ENCODE data around the gene VEZT.

The VEZT gene

DNA sequence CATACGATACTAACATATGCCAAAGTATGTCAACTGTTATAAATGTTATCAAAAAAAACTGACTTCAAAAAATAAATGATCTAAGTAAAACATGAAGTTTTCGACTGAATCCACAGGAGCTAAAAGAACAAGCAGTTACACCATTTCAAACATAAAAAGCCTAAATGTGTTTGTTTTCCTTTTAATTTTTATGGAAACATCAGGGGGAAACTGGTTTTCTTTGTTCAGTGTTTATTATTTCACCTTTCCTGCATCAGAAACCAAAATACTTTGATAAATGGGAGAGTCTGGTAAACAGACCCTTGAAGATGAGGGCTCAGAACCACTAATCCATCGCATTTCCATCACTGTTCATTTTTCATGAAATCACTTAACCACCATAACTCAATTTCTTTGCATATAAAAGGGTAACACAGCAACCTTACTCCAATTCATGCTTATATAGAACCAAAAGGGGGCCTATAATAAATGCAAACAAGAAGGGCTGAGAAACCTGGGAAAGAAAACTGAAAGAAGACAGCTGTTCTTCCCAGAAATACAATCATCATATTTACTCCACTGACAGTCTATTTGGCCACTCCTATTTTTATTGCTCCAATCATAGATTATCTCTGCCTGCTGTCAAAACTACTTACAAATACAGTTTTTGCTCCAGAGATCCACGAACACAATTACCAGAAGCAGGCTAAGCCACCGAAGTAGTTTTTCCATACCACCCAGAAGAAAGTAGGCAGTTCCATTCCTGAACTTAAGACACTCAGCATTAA, 17.3 kb upstream of the VEZT start:
- peak; percentile 44 for DNase-seq (ENCODE audit: low read depth)

DNA sequence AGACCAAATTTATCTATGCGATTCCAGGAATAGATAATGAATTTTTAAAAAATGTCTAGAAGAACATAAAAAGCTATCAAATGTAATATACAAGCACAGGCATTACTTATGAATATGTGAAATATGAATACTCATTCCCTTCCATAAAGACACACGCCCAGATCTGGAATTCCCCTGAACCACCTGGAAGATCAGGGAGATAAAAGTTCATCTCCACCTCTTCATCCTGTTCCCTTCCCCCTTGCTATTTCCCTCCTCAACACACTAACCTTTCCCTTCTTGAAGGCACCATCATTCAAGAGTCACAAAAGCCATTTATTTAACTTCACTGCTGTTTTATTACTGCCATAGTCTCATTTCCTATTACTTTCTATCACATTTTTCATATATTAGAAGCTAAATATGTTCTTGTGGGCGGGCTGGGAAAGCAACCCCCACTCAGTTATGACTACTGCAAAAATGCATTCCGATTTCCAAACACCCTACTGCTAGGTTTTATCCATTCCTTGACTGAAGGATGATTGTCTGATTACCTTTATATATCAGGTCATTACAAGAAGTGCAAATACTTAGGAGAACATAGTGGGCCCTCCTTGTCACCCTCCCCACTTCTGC, 16.4 kb upstream of the VEZT start:
- DNase-seq (ENCODE audit: low read depth): peak; percentile 90

DNA sequence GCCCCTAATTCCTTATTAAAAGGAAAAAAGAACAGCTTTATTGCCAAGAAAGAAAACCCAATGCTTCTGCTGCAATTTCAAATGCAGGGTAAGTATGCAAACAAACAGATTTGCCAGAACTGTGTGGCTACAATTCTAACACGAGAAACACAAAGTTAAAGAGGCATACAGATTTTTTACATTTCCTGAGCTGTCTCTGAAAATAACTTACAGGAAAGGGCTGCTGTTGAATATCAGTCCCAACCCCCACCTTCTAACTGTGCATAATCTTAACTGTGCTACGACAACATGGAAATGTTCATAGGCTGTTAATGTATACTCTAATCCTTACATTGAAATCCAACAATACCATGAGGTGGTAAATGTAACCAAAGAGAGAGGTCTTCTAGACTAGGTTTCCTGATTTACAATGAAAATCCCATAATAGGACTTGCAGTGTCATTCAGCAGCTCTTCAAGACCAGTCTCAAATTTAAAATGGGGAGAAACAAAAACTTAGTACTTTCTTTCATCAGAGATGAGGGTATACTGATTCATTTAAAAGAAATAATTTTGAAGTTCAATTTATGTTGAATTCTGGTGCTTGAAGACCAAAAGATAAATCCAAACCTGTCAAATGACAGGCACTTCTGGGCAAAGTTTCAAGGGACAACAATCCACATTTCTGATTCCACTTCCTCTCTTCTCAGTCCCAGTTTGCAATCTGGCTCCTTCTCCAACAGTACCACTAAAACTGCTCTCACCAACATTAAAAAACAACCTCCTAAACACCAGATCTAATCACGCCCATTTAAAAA, 14.7 kb upstream of the VEZT start:
- no peak for DNase-seq (ENCODE audit: low read depth)

DNA sequence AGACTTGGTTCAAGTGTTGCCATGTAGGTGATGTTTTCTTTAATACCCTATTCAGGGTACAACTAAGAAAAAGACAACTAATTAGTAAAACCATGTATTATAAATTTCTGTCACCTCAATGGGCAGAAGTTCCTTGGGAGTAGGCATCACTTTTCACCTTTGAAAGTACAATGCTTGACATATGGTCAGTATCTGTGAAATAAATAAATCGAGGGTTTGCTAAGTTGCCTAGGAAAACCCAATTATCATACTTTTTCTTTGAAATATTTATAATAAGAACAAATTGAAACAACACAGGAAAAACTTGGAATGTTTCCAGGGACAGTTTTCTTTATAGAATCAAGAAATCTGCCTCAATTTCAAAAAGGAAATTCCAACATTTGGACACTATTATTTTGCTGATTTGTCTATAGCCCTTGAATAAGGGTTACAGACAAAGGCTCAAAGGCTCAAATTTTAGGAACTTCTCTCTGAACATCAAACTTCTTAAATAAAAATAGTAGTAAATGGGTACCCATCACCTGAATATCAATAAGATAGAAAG, 14.0 kb upstream of the VEZT start:
- DNase-seq (ENCODE audit: low read depth): no peak

DNA sequence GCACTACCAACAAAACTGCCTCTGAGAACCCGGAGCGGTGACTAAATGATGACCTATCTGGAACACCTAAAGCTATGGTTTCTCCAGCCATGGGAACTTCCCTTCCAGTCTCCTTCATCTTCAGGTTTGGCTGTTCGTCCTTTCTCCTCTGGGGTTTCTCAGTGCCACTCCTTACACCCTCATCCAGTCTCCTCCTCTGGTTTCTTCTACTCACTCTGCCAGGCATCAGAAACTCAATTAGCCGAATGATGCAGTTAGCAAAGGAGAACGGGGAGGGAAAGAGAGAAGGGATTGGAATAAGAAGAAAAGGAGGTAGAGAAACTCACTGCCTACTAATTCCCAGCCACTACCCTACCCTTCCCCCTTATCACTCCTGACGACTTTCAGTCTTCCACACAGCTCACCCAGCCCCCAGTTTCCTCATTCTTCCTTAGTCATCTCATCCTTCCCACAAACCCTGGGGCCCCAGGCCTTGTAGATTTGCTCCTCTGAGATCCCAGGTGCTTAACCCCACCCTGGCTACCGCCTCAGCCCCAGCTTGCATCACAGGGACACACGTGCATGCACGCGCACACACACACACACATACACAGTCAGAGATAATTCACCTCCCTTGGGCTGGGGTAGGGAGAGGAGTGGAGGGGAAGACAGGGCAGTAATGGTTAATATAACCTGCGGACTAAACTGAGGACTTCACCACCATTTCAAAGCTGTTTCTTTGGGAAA, 13.3 kb upstream of the VEZT start:
- DNase-seq (ENCODE audit: low read depth): peak; percentile 99

DNA sequence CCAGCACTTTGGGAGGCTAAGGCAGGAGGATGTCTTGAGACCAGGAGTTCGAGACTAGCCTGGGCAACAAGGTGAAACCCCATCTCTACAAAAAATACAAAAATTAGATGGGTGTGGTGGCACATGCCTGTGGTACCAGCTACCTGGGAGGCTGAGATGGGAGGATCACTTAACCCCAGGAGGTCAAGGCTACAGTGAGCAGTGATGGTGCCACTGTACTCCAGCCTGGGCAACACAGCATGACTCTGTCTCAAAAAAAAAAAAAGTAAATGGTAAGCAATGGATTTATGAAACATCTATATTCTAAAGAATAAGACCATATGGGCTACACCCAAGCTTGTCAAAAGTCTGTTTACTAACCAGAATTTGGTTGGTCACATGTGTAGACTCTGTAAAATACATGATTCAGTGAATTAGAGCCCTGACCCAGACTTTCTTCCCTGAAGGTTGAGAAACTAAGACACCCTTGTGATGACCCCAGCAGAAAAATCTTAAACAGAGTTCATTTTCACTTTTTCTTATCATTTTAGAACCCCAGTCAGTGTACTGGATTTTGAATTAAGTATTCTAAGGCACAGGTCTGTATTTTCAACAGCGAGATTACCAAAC, 12.5 kb upstream of the VEZT start:
- no peak for DNase-seq (ENCODE audit: low read depth)

DNA sequence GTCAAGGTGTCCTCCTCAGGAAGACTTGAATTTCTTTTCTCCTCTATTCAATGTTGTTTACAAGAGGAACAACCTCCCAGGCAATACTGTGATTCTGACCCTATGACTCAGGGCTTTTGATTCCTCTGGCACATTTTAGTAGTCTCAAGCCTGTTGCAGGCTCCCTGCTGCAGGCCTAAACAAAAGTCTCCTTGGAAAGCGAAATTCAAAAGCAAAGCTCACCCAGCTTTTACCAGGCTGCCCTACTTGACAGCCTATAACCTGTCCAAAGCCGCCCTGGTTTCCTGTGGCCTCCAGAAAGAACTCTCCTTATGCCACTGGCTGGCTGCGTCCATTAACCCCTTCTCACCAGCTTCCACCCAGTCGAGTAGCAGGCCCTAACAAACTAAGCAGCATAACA, 11.9 kb upstream of the VEZT start:
- DNase-seq (ENCODE audit: low read depth): peak; percentile 94

DNA sequence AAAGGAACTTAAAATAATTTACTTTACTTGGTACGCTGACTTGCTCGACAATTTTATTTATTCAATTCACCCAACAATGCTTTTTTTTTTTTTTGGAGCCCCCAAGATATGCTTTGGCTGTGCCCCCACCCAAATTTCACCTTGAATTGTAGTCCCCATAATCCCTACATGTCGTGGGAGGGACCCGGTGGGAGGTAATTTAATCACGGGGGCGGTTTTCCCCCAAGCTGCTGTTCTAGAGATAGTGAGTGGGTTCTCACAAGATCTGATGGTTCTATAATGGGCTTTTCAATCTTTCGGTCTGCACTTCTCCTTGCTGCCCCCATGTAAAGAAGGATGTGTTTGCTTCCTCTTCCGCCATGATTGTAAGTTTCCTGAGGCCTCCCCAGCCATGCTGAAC, 10.7 kb upstream of the VEZT start:
- DNase-seq (ENCODE audit: low read depth): no peak

DNA sequence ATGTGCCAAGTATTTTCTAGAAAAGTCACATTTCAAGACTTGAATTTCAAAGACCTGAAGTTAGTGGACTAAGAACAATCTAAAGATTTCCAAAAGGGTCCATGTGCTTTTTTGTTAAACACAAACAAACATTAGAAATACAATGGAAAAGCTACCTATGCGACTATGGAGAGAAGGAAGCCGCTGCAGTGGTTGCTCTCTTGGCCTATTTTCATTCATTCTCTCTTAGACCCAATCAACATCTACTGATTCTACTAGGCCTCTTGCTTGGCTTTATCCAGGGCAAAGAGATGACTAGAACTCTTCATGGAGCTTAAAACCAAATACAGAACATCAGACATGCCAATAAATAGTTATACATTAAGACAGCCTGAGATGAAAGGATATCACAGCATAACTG, 10.2 kb upstream of the VEZT start:
- DNase-seq (ENCODE audit: low read depth): no peak

DNA sequence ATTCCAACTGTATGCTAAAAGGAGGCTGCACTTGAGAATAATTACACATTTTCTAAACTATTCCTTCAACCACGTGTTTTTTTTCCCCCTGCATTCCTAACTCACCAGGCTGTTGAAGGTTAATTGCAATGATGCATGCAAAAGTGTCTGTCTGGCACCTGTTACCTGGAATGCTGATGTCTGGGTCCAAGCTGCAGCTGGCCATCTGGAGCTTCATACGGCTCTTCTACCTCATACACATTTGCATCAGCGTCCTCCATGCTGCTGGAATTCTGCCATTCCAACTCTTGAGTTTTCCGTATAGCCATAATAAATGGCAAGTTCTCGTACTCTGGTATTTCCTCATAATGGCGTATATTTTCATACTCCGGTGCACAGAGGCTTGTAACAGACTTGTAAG, 8.9 kb upstream of the VEZT start:
- no peak for DNase-seq (ENCODE audit: low read depth)

DNA sequence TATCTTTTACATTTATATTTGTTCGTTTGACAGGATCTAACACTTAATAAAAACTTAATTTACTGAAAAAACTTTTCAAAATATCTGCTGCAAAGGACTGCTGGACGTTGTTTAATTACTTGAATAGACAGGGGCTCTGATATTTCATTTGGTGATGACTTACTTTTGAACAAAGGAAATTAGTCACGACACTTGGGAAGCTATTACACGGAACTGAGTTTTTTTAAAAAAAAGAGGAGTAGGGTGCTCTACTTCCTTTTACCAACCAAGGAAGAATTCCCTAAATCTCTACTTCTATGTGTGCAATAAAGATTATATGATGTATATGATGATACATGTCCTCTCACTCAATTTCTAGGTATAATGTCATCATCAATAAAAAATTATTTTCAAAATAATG, 5.0 kb upstream of the VEZT start:
- no peak for DNase-seq (ENCODE audit: low read depth)

DNA sequence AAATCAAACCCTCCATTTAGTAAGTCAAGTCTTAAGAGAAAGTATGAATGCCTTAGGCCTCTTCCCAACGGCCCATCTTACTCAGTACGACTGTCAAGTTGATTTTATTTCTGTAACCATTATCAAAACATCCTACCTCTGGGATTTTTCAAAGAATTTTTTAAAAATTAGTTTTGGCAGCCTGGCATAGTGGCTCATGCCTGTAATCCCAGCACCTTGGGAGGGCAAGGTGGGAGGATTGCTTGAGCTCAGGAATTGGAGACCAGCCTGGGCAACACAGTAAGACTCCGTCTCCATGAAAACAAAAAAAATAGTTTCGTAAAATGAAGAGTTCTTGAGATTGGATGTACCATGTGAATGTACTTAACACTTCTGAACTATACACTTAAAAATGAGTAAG, 4.5 kb upstream of the VEZT start:
- no peak for DNase-seq (ENCODE audit: low read depth)

DNA sequence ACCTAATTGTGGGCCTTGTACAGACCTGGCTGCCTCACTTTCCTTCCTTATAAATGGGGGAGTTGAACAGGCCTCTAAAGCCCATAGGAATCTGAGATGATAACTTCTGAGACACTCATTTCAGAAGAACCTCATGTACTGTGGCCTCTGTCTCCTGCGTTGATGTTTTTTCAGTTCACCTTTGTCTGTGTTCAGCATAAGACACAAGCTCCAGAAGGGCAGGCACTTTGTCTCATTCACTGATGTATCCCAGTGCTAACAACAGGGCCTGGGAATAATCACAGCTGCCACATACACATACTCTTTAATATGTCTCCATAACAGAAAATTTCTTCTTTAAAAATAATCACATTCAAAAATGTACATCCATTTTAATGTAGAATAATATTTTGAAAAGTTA, 3.7 kb upstream of the VEZT start:
- peak; percentile 30 for DNase-seq (ENCODE audit: low read depth)

DNA sequence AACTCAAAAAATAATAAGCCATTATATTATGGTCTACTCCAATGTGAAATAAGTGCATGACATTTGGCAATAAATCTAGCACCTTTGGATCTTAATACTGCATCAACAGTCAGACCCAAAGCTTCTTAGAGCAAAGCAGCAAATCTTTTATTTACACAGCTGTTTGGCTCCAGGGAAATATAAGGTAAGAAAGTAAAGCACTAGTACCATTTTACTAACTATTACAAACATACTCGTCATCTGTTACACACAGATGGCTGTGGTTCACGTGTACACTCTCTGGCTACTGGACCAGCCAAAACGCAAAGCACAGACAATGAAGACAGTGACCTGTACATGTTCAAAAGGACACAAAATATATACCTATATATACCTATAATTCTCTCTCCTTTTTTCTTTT, 3.1 kb upstream of the VEZT start:
- DNase-seq (ENCODE audit: low read depth): no peak

DNA sequence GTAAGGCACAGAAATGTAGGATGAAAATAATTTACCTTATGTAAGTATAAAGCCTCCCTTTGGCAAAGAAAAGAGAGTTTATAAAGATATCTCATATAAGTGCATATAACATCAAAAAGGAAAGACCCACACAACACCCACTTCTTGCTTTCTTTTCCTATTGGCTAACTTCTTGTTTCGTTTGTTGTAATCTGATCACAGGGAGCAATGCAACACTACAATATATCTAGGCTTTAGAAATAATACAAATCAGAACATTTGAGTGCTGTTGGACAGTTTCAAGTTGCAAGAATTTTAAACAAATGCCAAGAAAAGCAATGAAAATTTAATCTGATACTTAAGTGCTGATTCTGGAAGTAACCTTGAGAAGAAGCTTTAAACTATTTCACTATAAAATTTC, 1.7 kb upstream of the VEZT start:
- DNase-seq (ENCODE audit: low read depth): peak; percentile 73

DNA sequence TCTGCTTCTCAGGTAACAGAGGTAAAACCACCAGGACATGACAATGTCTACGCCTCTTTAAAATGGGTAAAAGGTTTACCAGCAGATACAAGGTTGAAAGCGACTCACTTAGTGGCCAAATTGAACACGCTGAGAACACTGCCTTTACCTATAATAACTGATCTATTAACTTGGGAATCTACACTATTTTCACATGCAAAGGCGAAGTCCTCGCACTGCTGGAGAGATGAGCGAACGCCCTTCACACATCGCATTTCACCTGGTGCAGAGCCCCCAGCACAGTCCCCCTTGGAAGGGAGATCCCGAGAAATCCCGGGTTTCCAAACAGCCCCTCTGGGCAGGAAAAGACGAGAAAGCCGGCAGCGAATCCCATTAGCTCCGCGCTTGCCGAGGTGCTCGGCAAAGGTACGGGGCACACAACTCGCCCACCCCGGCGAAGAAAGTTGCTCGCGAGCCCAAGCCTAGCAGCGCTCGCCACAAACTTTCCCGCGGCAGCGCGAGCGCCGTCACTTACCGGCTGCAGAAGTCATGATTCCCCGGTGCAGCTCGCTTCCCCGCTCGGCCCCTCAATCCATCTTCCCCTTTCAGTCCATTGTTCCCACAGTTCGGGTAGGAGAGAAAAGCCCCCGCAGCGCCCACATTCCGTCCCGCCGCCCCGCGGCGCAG, 763 bp upstream of the VEZT start:
- no peak for DNase-seq (ENCODE audit: low read depth)

DNA sequence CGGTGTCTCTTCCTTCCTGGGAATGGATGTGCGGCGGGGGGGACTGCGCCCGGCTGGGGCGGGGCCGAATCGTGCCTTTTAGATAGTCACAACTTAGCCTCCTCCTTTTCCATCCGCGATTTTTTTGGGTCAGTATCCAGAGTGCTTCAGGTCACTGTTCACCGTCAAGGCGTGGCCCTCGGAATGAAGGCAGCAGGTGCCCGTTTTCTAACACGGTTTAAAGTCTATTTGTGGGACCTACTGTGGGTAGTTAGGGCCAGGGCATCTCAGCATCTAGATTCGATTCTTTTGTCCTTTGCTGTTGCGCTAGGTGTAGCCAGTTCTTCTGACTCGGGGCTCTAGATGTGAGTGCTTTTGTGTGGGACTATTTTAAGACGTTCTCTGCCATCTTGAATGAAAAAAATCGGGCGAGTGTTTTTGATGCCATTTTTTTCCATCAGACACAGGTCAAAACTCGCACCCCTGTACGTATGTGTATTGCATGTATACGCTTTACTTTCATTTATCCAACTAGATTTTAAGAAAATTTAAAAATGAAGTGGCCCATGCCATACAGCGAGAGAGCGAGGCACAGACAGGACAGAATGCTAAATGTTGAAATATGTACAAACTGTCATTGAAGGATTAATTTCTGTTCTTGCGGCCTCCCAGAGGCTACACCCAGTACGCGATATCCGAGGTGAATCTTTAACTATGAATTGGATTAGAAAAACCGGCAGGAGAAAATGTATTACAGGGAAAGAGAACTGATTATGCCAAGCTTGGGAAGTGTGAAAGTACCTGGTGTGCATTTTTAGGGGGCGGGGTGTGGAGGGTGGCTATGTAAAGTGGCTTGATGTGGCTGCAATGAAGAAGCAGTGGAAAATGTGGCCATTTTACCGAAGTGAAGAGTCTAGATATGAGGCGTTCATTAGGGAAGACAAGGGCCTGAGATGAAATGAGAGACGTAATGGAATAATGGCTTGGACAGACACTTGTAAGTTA, 835 bp downstream of the VEZT start:
- peak; percentile 47 for DNase-seq (ENCODE audit: low read depth)

DNA sequence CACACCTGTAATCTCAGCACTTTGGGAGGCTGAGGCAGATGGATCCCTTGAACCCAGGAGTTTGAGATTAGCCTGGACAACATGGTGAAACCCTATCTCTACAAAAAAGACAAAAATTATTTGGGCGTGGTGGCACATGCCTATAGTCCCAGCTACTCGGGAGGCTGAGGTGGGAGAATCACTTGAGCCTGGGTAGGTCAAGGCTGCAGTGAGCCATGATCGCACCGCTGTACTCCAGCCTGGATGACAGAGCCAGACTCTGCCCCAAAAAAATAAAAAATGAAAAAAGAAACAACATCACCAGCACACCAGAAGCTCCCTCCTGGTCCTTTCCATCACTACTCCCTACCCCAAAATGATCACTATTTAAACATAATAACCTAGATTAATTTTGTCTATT, 2.6 kb downstream of the VEZT start:
- DNase-seq (ENCODE audit: low read depth): no peak

DNA sequence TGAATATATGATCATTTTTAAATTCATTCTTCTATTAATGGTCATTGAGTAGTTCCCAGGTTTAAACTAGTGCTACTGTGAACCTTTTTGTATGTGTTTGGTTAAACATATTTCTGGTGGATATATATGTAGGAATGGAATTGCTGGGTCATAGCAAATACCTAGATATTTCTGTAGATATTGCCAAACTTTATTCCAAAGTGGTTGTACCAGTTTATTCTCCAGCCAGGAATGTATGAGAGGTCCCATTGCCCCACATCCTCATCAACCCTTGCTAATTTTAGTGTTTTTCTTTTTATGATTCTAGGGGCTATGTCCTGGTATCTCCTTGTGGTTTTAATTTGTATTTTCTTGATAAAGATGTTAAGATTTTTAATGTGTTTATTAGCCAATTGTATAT, 3.1 kb downstream of the VEZT start:
- DNase-seq (ENCODE audit: low read depth): no peak

Data from amniotic epithelial cell (primary cell).